OCI-LY1 (cell line): Measurements from ENCODE around the gene TBCD.

Experiments
- H2AFZ ChIP-seq: fragments of 200-600 bp; sonication (generic), shearing (Covaris generic); 2 replicates; pipeline ENCODE4 v1.6.0; 2014; ENCODE audit warnings: antibody characterized with exemption, mild to moderate bottlenecking, low read length
- H3F3A ChIP-seq: fragments of 200-600 bp; sonication (generic), shearing (Covaris generic); 2 replicates; pipeline ENCODE4 v1.6.0; 2014; ENCODE audit warnings: mild to moderate bottlenecking, antibody characterized with exemption, low read length, moderate library complexity; ENCODE audit not compliant: insufficient read depth
- H3K27ac ChIP-seq: fragments of 200-600 bp; sonication (generic); 2 replicates; pipeline ENCODE4 v1.5.1; 2014; ENCODE audit warnings: low read length, mixed run types, mild to moderate bottlenecking, low read depth; ENCODE audit not compliant: poor library complexity, severe bottlenecking
- H3K27me3 ChIP-seq: fragments of 200-600 bp; sonication (generic); 2 replicates; pipeline ENCODE4 v1.6.0; 2014; ENCODE audit warnings: antibody characterized with exemption, mild to moderate bottlenecking, low read length, moderate library complexity; ENCODE audit not compliant: insufficient read depth
- H3K36me3 ChIP-seq: fragments of 200-600 bp; sonication (generic); 2 replicates; pipeline ENCODE4 v1.6.1; 2014; ENCODE audit warnings: mild to moderate bottlenecking, antibody characterized with exemption, low read length, moderate library complexity, mixed read lengths; ENCODE audit not compliant: insufficient read depth
- H3K4me1 ChIP-seq: fragments of 200-600 bp; sonication (generic); 2 replicates; pipeline ENCODE4 v1.5.1; 2014; ENCODE audit warnings: mild to moderate bottlenecking, low read length, moderate library complexity; ENCODE audit not compliant: insufficient read depth, severe bottlenecking
- H3K4me2 ChIP-seq: fragments of 200-600 bp; sonication (generic), shearing (Covaris generic); 2 replicates; pipeline ENCODE4 v1.6.1; 2014; ENCODE audit warnings: low read length
- H3K4me3 ChIP-seq: fragments of 200-600 bp; sonication (generic); 2 replicates; pipeline ENCODE4 v1.5.1; 2014; ENCODE audit warnings: low read length, low read depth, mild to moderate bottlenecking, mixed read lengths; ENCODE audit not compliant: poor library complexity, severe bottlenecking
- H3K79me2 ChIP-seq: fragments of 200-600 bp; shearing (Covaris generic); 2 replicates; pipeline ENCODE4 v1.6.1; 2016; ENCODE audit warnings: mixed run types, low read length, mixed read lengths; ENCODE audit not compliant: insufficient read depth
- H3K9ac ChIP-seq: fragments of 200-600 bp; sonication (generic), shearing (Covaris generic); 2 replicates; pipeline ENCODE4 v1.6.1; 2014; ENCODE audit warnings: mild to moderate bottlenecking, low read length, mixed read lengths
- H3K9me2 ChIP-seq: fragments of 200-600 bp; sonication (generic), shearing (Covaris generic); 2 replicates; pipeline ENCODE4 v1.6.1; 2014; ENCODE audit warnings: low read depth, mild to moderate bottlenecking, low read length, mixed read lengths
- H3K9me3 ChIP-seq: fragments of 200-600 bp; shearing (Covaris generic); 2 replicates; pipeline ENCODE4 v1.6.1; 2014; ENCODE audit warnings: low read length, mixed read lengths
- H4K20me1 ChIP-seq: fragments of 200-600 bp; sonication (generic), shearing (Covaris generic); 2 replicates; pipeline ENCODE4 v1.6.0; 2016; ENCODE audit warnings: mild to moderate bottlenecking, low read length; ENCODE audit not compliant: insufficient read depth
- EZH2 ChIP-seq: fragments of 200-600 bp; sonication (generic), shearing (Covaris generic); IDR thresholded peaks from 2 replicates; pipeline ENCODE4 v1.8.0; 2017; ENCODE audit warnings: borderline replicate concordance, mixed run types, mild to moderate bottlenecking, antibody characterized with exemption, low read length, moderate library complexity, mixed read lengths
- TF ChIP-seq, protein P1 (sequence below): fragments of 200-600 bp; sonication (generic), shearing (Covaris generic); IDR thresholded peaks from 2 replicates; pipeline ENCODE4 v1.5.1; 2017; ENCODE audit warnings: mild to moderate bottlenecking, antibody characterized with exemption, low read length, moderate library complexity, mixed read lengths

Gene TBCD

DNA sequence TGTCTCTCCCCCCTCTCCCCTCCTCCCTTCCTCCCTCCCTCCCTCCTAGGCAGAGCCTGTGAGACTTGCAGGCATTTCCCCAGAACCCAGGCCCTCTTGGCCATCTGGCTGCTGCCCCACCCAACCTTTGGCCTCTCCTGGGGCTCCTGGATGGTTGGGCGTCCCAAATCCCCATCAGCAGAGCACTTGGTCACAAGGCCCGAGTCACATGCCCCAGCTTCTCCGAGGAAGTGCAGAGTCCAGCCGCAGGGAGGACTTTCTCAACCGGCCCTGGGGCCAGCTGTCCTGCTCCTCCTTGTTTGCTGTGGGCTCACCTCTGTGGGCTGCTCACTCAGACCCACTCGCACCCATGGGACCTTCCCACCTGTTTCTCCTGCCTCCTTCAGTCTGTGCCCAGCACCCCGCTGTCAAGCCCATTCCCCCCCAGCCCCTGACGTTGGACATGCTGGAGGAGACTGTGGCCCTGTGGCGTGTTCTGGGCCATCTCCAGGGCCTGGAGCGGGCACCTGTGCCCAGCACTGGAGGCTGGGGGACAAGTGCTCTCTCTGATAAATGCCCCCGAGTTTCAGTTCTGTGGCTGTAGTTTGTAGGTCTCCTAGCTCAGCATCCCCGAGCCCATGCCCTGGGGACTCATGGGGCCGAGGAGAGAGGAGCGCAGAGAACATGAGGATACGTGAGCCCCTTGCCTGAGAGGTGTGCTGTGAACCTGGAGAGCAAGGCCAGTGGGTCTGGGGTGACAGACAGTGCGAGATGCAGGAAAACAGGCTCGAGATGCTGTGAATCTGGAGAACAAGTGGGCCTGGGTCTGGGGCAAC lies 130.2 kb downstream of the TBCD start:
- no peak overlapping the region for H3K4me2 ChIP-seq
- no peak overlapping the region for H3K27ac ChIP-seq
- TF ChIP-seq, protein P1, sequence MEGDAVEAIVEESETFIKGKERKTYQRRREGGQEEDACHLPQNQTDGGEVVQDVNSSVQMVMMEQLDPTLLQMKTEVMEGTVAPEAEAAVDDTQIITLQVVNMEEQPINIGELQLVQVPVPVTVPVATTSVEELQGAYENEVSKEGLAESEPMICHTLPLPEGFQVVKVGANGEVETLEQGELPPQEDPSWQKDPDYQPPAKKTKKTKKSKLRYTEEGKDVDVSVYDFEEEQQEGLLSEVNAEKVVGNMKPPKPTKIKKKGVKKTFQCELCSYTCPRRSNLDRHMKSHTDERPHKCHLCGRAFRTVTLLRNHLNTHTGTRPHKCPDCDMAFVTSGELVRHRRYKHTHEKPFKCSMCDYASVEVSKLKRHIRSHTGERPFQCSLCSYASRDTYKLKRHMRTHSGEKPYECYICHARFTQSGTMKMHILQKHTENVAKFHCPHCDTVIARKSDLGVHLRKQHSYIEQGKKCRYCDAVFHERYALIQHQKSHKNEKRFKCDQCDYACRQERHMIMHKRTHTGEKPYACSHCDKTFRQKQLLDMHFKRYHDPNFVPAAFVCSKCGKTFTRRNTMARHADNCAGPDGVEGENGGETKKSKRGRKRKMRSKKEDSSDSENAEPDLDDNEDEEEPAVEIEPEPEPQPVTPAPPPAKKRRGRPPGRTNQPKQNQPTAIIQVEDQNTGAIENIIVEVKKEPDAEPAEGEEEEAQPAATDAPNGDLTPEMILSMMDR = no peak
- no peak for TF ChIP-seq EZH2
- no peaks in the 10 kb centered on the region for H3K9me3 ChIP-seq
- no peaks in the 10 kb centered on the region for H3K9me2 ChIP-seq
- H3K4me1 ChIP-seq = peaks cover 27% of the 10 kb centered on the region
- H3K27me3 ChIP-seq = no peaks in the 10 kb centered on the region
- H2AFZ ChIP-seq = no peak overlapping the region
- H3K9ac ChIP-seq = no peak overlapping the region
- no peaks in the 10 kb centered on the region for H3K79me2 ChIP-seq
- H4K20me1 ChIP-seq = no peaks in the 10 kb centered on the region
- peaks cover 3% of the 10 kb centered on the region; the same call in 1 of the 2 replicates for H3K36me3 ChIP-seq
- H3F3A ChIP-seq = no peaks in the 10 kb centered on the region
- H3K4me3 ChIP-seq = no peak overlapping the region

GRCh38 chr17:82882715-82883418 lies 131.0 kb downstream of the TBCD start:
- Histone ChIP-seq H3K4me2 (no peak overlapping the region), H2AFZ (no peak overlapping the region), H3K4me1 (peaks cover 27% of the 10 kb centered on the region), H3K4me3 (no peak overlapping the region), H3K9me2 (no peaks in the 10 kb centered on the region), H3K79me2 (no peaks in the 10 kb centered on the region), H3K27me3 (no peaks in the 10 kb centered on the region), H3K9ac (no peak overlapping the region), H3K36me3 (peaks cover 7% of the 10 kb centered on the region; the same call in 1 of the 2 replicates), H3K27ac (no peak overlapping the region), H4K20me1 (no peaks in the 10 kb centered on the region), H3F3A (no peaks in the 10 kb centered on the region), H3K9me3 (no peaks in the 10 kb centered on the region)
- no peak for TF ChIP-seq EZH2
- TF ChIP-seq, protein P1 = no peak

DNA sequence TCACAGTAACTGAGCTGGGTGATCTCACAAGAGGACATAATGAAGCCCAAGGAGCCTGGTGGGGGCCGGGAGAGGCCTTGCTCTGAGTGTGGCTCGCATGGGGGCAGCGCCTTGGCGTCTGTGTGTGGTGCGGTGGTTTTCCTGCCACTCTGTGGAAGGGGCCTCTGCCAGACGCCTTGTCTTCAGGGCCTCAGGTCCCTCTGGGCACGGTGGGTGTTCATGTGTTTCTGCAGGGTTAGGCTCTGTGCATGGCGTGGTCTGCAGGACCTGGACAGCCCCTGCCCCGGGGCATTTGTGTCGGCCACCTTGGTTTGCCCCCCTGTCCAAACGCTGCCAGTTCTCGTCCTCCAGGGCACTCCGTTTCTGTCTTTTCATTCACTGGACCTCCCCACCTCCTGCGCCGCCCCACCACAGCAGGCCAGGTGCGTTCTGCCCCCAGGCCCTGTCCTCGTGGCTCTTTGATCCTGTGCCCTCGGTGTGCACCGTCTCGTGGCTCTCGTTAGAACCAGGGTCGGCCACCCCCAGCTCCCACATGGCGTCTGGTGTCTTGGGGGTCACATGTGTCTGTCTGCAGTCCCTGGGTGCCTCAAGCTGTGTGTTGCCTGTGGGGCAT lies 131.7 kb downstream of the TBCD start:
- Histone ChIP-seq H3K4me1 (peaks cover 27% of the 10 kb centered on the region), H3K4me2 (no peak overlapping the region), H3K27ac (peak overlapping the region; percentile 89)

More for the DNA sequence above, 131.7 kb downstream of the TBCD start:
- Histone ChIP-seq H3K9ac (no peak overlapping the region), H3K36me3 (peaks cover 7% of the 10 kb centered on the region; the same call in 1 of the 2 replicates), H2AFZ (no peak overlapping the region), H3K27me3 (no peaks in the 10 kb centered on the region), H3K4me3 (no peak overlapping the region), H3K9me2 (no peaks in the 10 kb centered on the region), H3F3A (no peaks in the 10 kb centered on the region), H3K9me3 (no peaks in the 10 kb centered on the region), H4K20me1 (no peaks in the 10 kb centered on the region), H3K79me2 (no peaks in the 10 kb centered on the region)
- TF ChIP-seq EZH2 = no peak
- TF ChIP-seq, protein P1 = no peak
